Caco-2 (cell line): ENCODE measurements around the gene STAU1. TPM values are rescaled to one million over a fixed set of nuclear protein-coding genes. Genes with fewer than 3 reads are reported as not detected.
"Not testable (repeated sequence)": the region's sequence is repeated elsewhere in the genome, so short reads cannot be mapped to it uniquely, and the experiment has no call there.

Source experiments
- BruUV-seq: library from RNA; stranded (reverse); fragments of 400-500 nt; replicated peaks from 2 replicates; lab custom pipeline; 2021; lab: Mats Ljungman, UMichigan
- CTCF ChIA-PET: fragments of 300-600 bp; sonication (Branson Sonifier 250); formaldehyde crosslinking; loops from one replicate; lab custom pipeline; 2022; ENCODE audit warnings: antibody characterized with exemption; lab: Charles Lee
- POLR2A ChIA-PET: fragments of 300-600 bp; sonication (Branson Sonifier 250); formaldehyde crosslinking; loops from one replicate; lab custom pipeline; 2022; ENCODE audit warnings: antibody characterized with exemption; lab: Charles Lee
- DNase-seq, 2 experiments: peaks; one replicate each; pipeline versions ENCODE4 v3.0.0 to v3.0.0-alpha.2; 2020 to 2022
- H3K27me3 ChIP-seq: replicated peaks from 2 replicates; pipeline ENCODE4 v1.6.0; 2011; ENCODE audit warnings: low read length; ENCODE audit not compliant: control insufficient read depth, insufficient read depth
- H3K36me3 ChIP-seq: 2 replicates; pipeline ENCODE4 v1.5.1; 2011; ENCODE audit warnings: low read length; ENCODE audit not compliant: control insufficient read depth, insufficient read depth
- H3K4me1 ChIP-seq: fragments of 250-450 bp; sonication (Bioruptor Pico); 2 replicates; pipeline ENCODE4 v1.5.1; 2020; ENCODE audit warnings: mild to moderate bottlenecking
- H3K4me3 ChIP-seq: 2 replicates; pipeline ENCODE4 v1.5.1; 2011; ENCODE audit warnings: low read depth, mild to moderate bottlenecking, control low read depth, low read length
- H3K9me3 ChIP-seq: fragments of 250-450 bp; sonication (Bioruptor Pico); 2 replicates; pipeline ENCODE4 v1.5.1; 2020; ENCODE audit warnings: mild to moderate bottlenecking, moderate library complexity
- H3K27ac Mint-ChIP-seq: one replicate; pipeline ENCODE4 v1.8.0; 2022; ENCODE audit warnings: mixed read lengths; ENCODE audit not compliant: unreplicated experiment
- H3K27me3 Mint-ChIP-seq: one replicate; pipeline ENCODE4 v1.8.0; 2022; ENCODE audit warnings: mixed read lengths; ENCODE audit not compliant: insufficient read depth, unreplicated experiment
- H3K36me3 Mint-ChIP-seq: one replicate; pipeline ENCODE4 v1.8.0; 2022; ENCODE audit warnings: mild to moderate bottlenecking, mixed read lengths; ENCODE audit not compliant: insufficient read depth, unreplicated experiment
- H3K4me1 Mint-ChIP-seq: one replicate; pipeline ENCODE4 v1.8.0; 2022; ENCODE audit warnings: low read depth, mixed read lengths; ENCODE audit not compliant: unreplicated experiment
- H3K4me3 Mint-ChIP-seq: one replicate; pipeline ENCODE4 v1.8.0; 2022; ENCODE audit warnings: mild to moderate bottlenecking, moderate library complexity, mixed read lengths; ENCODE audit not compliant: unreplicated experiment
- H3K9me3 Mint-ChIP-seq: one replicate; pipeline ENCODE4 v1.8.0; 2022; ENCODE audit warnings: mixed read lengths; ENCODE audit not compliant: unreplicated experiment
- CTCF ChIP-seq, 2 experiments: fragments of 200-600 bp in 1 of 2; IDR thresholded peaks; 1 replicate in 1 of 2; 2 replicates in 1 of 2; pipeline versions ENCODE4 v1.5.1 to v1.8.0; 2011 to 2022; ENCODE audit warnings: antibody characterized with exemption in 1 of 2, control low read depth in 1 of 2, inconsistent platforms in 1 of 2, low read depth in 1 of 2, low read length in 1 of 2, mild to moderate bottlenecking in 1 of 2, moderate library complexity in 1 of 2; ENCODE audit not compliant: insufficient read depth in 1 of 2, severe bottlenecking in 1 of 2, unreplicated experiment in 1 of 2
- intact Hi-C: fragments of 100-400 bp; cut with micrococcal nuclease; formaldehyde crosslinking; loops from one replicate; pipeline ENCODE4 v1.10.0; 2022; ENCODE audit not compliant: unreplicated experiment
- total RNA-seq: library from RNA; stranded (reverse); gene quantifications from 2 replicates; pipeline ENCODE4 v1.2.3, GENCODE V29; 2022

Gene STAU1
- total RNA-seq, 1 experiment from 2014 or later = 201 TPM

GRCh38 chr20:49219924-49220831 is 32.0 kb upstream of the STAU1 start:
- no peak for DNase-seq
- peaks cover 12% of the 10 kb centered on the region for H3K36me3 ChIP-seq

GRCh38 chr20:49219091-49219923 is 31.2 kb upstream of the STAU1 start, which contains the start of gene DDX27:
TSS of gene DDX27 (plus strand) at chr20:49219416. CDS start at chr20:49219449, 33 bp downstream.
- BruUV-seq = TSS peak; percentile 78
- peak within 1 kb of the TSS; percentile 54 for H3K4me3 ChIP-seq

More at GRCh38 chr20:49219924-49220831, 32.0 kb upstream of the STAU1 start:
- Mint-ChIP-seq H3K27me3 (no peaks in the 10 kb centered on the region), H3K4me1 (peaks cover 16% of the 10 kb centered on the region), H3K4me3 (peak overlapping the region; percentile 89), H3K36me3 (peaks cover 67% of the 10 kb centered on the region), H3K27ac (peak overlapping the region; percentile 95), H3K9me3 (no peaks in the 10 kb centered on the region)
- Histone ChIP-seq H3K27me3 (no peaks in the 10 kb centered on the region), H3K9me3 (no peaks in the 10 kb centered on the region), H3K4me1 (peaks cover 13% of the 10 kb centered on the region), H3K4me3 (peak overlapping the region; percentile 54)
- CTCF ChIA-PET = interaction anchor here (1.6 kb wide), 1 partner anchor 10 kb away, joined by 22 read pairs; no protein-coding TSS in a partner anchor
- no TSS peak for BruUV-seq
- POLR2A ChIA-PET = interaction anchor here (0.6 to 1.5 kb wide), 3 partner anchors 26 to 174 kb away, joined by 3 to 11 read pairs (median 3); partner anchors contain the start of genes CSE1L and ZNFX1
- intact Hi-C loops = loop anchor here (1.0 to 2.0 kb wide), 2 partner anchors 59 to 174 kb away; partner anchors contain the start of genes CSE1L and ZNFX1
- no peak for TF ChIP-seq CTCF (IDR thresholded peaks at IDR 0.05; ENCODE audit: insufficient read depth in 1 of 2, low read depth in 1 of 2, low read length in 1 of 2, severe bottlenecking in 1 of 2, unreplicated experiment in 1 of 2)

GRCh38 chr20:49218739-49219090 is 30.6 kb upstream of the STAU1 start:
- H3K4me3 Mint-ChIP-seq = peak overlapping the region; percentile 89
- ChIA-PET POLR2A (interaction anchor here (0.6 to 1.5 kb wide), 19 partner anchors 8 to 1681 kb away, joined by 3 to 26 read pairs (median 5); partner anchors contain the start of genes CSE1L, STAU1 and ZNFX1), CTCF (interaction anchor here (0.6 to 4.1 kb wide), 9 partner anchors 10 to 594 kb away, joined by 3 to 85 read pairs (median 4); partner anchors contain the start of gene SLC9A8)
- H3K36me3 ChIP-seq, H3K9me3 ChIP-seq, H3K27me3 ChIP-seq, H3K9me3 Mint-ChIP-seq, H3K27me3 Mint-ChIP-seq: not testable (repeated sequence)
- H3K4me3 ChIP-seq = peak overlapping the region; percentile 8; the same call in 1 of the 2 replicates
- DNase-seq = peak in 1 of 2 experiments; percentile 51
- intact Hi-C loops = loop anchor here (1.0 to 2.0 kb wide), 2 partner anchors 60 to 172 kb away; partner anchors contain the start of genes CSE1L and ZNFX1
- H3K4me1 Mint-ChIP-seq = peaks cover 16% of the 10 kb centered on the region
- peak overlapping the region; percentile 95 for H3K27ac Mint-ChIP-seq
- H3K4me1 ChIP-seq = peaks cover 13% of the 10 kb centered on the region
- peaks cover 52% of the 10 kb centered on the region for H3K36me3 Mint-ChIP-seq
- TSS peak; percentile 99 for BruUV-seq

More at GRCh38 chr20:49219091-49219923, 31.2 kb upstream of the STAU1 start, which contains the start of gene DDX27:
- H3K9me3 Mint-ChIP-seq = no peaks in the 10 kb centered on the region
- peaks cover 58% of the 10 kb centered on the region for H3K36me3 Mint-ChIP-seq
- intact Hi-C loops = loop anchor here (1.0 to 2.0 kb wide), 2 partner anchors 59 to 173 kb away; partner anchors contain the start of genes CSE1L and ZNFX1
- peaks cover 16% of the 10 kb centered on the region for H3K4me1 Mint-ChIP-seq
- no peaks in the 10 kb centered on the region for H3K9me3 ChIP-seq
- H3K27ac Mint-ChIP-seq = peak within 1 kb of the TSS; percentile 95
- peaks cover 8% of the 10 kb centered on the region for H3K36me3 ChIP-seq
- no peaks in the 10 kb centered on the region for H3K27me3 ChIP-seq
- ChIA-PET CTCF (interaction anchor here (0.6 to 4.1 kb wide), 11 partner anchors 11 to 1897 kb away, joined by 3 to 85 read pairs (median 3); partner anchors contain the start of gene SLC9A8), POLR2A (interaction anchor here (0.6 to 1.5 kb wide), 22 partner anchors 9 to 1681 kb away, joined by 3 to 26 read pairs (median 4); partner anchors contain the start of genes CSE1L, STAU1 and ZNFX1)
- DNase-seq = peak; percentile 100
- TF ChIP-seq CTCF (IDR thresholded peaks at IDR 0.05; ENCODE audit: insufficient read depth in 1 of 2, low read depth in 1 of 2, low read length in 1 of 2, severe bottlenecking in 1 of 2, unreplicated experiment in 1 of 2) = no peak
- H3K27me3 Mint-ChIP-seq = no peaks in the 10 kb centered on the region
- H3K4me1 ChIP-seq = peaks cover 13% of the 10 kb centered on the region
- peak within 1 kb of the TSS; percentile 89 for H3K4me3 Mint-ChIP-seq
